Stimulated activated CD8-positive, alpha-beta memory T cell treated with anti-CD3 and anti-CD28 coated beads, Interleukin-4, amount 100 ng/mL, for 48 hours (primary cell): ENCODE results near the gene ATG4D.
"Not testable (repeated sequence)": the region's sequence is repeated elsewhere in the genome, so short reads cannot be mapped to it uniquely, and the experiment has no call there.

Experiments used
- DNase-seq: peaks from one replicate; pipeline ENCODE4 v3.0.0-alpha.2; 2020

The ATG4D gene

DNA sequence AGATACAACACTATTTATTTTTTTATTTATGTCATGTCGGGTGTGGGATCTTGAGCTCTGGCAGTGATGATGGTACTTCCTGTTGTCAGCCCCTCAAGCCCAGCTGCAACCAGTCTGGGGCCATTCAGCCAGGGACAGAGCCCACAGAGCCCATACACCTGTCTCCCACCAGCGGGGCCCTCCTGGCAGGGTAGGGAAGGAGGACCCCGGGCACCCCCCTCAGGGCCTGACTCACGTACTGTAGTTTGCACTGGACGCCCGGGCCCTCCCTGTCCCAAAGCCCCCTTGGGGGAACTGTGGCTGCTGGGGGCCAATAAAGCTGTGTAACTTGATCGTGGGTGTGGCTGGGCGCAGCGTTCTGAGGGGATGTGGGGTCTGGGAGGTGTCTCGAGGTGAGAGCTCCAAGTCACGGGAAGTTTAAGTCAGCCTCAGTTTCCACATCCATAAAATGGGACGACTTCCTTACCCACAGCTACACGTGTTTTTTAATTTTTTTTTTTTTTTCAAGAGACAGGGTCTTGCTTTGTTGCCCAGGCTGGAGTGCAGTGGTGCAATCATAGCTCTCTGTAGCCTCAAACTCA is 9.5 kb downstream of the ATG4D start:
- DNase-seq, result no peak

GRCh38 chr19:10553943-10554381 is 10.3 kb downstream of the ATG4D start:
- peak; percentile 71 for DNase-seq

- DNase-seq, result no peak
These were observed 11.3 kb downstream of the ATG4D start for GRCh38 chr19:10554760-10555609.

DNA sequence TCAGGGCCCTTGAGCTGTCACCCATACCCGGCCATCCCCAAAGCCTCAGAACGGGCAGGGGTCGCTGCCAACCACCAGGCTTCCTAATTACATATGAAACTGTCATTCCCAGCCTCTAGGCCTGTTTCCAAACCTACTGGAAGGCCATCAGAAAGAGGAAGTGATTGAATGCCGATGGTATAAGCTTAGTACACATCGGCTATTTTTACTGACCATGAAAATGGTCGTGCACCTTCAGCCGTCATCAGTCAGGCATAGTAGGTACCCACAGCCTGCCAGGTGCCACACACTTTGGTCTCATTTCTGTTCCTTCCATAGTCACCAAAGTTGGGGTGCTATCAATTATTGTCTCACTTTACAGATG is 11.9 kb downstream of the ATG4D start:
- no peak for DNase-seq

- DNase-seq, result no peak
These were observed 14.0 kb downstream of the ATG4D start for GRCh38 chr19:10557603-10558197.

DNA sequence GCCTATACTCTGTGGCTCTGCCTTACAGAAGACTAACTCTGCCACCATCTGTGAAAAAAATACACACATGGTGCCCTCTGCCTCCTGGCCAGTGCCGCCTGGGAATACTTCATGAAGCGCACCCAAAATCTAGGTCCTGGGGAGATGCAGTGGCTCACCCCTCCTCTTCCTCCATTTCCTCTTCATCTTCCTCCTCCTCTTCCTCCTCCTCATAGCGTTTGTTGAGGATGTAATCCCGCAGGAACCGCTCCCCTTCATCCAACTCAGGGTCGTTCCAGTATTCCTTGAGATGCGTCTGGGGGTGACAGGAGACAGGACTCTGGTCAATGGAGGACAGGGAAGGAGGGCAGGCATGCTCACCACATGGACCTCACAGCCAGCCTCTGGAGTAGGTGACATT is 16.4 kb downstream of the ATG4D start:
- no peak for DNase-seq

DNA sequence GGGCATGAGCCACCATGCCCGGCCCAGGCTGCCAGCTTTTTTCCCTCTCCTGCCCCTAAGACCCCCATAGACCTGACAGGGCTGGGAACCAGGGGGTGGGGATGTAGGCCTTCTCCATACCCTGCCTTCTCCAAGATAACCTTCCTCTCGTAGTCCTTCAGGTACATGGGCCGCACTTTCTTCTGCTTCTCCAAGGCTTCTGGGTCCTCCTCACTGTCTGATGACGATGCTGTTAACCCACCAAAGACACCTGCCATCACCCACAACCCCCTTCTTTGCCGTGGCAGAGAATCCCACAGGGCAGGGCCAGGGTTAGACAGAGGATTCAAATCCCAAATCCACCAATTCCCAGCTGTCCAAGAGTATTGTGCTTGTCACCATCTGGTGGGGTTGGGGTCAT is 18.9 kb downstream of the ATG4D start:
- no peak for DNase-seq

DNA sequence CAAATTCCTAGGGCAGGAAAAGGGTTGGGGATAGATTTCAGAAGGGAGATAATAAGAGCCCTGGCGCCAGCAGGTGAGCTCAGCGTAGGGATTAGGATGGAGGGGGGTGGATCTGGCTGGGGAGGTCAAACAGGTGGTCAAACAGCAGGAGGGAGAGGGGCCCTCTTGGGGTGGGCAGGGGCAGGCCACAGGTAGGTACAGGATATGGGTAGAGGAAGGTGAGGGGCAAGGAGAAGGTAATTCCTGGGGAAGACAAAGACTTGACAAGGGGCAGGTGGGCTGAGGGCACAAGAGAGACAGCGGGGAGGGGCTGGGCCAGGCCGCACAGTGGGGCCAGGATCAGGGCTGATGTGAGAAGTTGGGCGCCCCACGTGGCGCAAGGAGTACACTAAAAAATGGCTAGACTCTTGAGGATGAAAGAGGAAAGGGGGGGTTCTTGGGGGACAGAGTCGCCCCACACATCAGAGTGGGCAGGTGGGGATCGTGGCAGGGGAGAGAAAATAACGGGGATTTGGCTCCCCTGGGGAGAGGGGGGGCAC is 21.4 kb downstream of the ATG4D start:
- peak; percentile 75 for DNase-seq

DNA sequence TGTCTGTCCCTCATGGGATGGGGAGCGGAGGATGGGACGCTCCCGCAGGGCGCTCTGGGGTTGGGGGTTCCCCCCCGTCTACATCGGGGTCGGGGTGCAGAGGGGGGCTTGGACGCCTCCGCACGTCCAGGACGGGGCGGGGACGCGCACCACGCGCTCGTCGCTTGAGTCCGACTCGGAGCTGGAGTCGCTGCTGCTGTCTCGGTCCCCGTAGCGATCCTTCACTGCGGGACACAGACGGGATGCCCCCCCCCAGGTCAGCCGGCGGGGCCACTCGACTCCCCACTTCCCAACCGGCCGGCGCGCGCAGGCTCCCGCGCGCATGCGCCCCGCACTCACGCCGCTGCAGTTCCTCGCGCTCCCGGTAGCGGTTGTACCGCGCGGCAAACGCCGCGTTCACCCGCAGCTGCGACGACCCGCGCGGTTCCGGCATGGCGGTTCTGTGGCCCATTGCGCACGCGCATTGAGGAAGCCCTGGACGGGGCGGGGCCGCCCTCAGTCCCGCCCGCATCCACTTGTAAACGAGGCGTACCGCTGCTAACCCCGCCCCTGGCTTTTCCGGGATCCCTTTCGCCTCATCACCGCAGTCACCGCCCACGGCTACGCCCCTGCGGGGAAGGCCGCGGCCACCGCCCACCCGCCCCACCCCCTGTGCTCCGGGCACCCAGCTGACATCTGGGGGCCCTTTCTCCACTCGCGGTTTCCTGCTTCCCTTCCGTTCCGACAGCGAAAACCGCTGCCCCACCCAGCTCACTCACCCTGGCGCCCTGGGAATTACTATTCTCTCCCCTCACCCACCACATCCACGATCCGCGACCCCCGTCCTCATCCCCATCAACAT is 22.1 kb downstream of the ATG4D start, which contains the start of gene KRI1:
TSS of gene KRI1 (minus strand) at position 444 of the 841 bp plus-strand sequence. CDS start at position 433, 11 bp downstream.
- DNase-seq, result peak; percentile 99

GRCh38 chr19:10566408-10566657 is 22.6 kb downstream of the ATG4D start:
- no peak for DNase-seq

- peak; percentile 74 for DNase-seq
These were observed 23.1 kb downstream of the ATG4D start for GRCh38 chr19:10566658-10567410.

DNA sequence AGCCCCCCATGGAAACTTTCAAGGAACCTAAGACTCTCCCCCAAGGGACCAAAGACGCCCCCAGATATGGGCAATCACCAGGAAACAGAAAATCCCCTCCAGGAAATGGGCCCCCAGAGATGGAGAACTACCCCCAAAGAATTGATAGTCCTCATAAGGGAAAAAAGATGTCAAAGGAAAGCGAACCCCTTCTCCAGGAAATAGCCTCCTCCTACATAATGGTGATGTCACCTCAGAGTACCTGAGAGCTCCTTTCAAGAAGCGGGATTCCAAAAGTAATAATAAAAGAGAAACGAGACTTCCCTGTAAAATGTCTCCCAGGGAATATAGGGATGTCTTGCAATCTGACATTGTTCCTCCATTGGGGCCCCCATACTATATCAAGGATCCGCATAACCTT is 24.0 kb downstream of the ATG4D start:
- DNase-seq, result no peak

DNA sequence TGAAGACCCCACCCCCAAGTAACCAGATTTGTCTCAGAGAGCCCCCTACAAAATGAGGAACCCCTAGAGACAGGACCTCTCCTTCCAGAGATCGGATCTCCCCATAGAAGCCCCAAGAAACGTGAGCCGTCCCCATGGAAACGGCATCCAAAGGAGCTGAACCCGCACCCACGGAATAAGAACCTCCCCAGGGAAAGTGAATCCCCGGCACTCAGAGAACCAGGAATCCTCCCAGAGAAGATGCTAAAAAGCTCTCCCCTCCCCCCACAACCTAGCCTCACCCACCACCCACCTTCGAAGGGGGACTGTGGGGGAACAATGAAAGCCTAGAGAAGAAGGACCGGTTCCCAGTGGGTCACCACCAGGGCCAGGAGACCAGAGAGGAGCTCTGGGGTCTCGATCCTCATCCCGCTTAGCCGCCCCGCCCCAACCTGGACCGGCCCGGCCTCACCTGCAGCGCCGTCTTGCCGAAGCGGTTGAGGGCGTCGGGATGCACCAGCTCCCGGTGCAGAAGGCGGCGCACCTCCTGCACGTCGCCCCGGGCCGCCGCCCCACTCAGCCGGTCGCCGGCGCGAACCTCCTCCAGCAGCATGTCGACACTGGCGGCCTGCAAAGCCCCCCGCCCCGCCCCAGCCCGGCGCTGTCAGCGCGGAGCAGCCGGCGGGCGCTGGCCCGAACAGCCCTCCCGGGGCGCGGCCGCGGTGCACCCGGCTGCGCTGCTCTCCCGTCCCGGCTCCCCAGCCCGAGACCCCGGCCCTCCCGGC is 24.5 kb downstream of the ATG4D start:
- DNase-seq, result peak; percentile 71

- peak; percentile 100 for DNase-seq
These were observed 25.3 kb downstream of the ATG4D start, which contains the start of gene CDKN2D for GRCh38 chr19:10568826-10569651. CDKN2D (minus strand) TSS chr19:10568979; CDS start chr19:10568653, 326 bp downstream.

DNA sequence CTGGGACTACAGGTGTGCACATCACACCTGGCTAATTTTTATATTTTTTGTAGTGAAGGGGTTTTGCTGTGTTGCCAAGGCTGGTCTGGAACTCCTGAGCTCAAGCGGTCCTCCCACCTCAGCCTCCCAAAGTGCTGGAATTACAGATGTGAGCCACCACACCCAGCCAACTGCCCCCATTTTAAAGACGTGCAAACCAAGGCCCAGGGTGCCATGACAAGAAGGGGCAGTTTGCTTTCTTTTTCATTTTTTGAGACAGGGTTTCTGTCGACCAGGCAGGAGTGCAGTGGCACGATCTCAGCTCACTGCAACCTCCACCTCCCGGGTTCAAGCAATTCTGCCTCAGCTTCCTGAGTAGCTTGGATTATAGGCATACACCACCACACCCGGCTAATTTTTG is 30.1 kb downstream of the ATG4D start:
- not testable (repeated sequence) for DNase-seq

- DNase-seq, result no peak
These were observed 30.8 kb downstream of the ATG4D start for GRCh38 chr19:10574462-10574861.

GRCh38 chr19:10575011-10575716 is 31.5 kb downstream of the ATG4D start:
- DNase-seq, result no peak

- no peak for DNase-seq
These were observed 34.2 kb downstream of the ATG4D start for GRCh38 chr19:10577951-10578350.

DNA sequence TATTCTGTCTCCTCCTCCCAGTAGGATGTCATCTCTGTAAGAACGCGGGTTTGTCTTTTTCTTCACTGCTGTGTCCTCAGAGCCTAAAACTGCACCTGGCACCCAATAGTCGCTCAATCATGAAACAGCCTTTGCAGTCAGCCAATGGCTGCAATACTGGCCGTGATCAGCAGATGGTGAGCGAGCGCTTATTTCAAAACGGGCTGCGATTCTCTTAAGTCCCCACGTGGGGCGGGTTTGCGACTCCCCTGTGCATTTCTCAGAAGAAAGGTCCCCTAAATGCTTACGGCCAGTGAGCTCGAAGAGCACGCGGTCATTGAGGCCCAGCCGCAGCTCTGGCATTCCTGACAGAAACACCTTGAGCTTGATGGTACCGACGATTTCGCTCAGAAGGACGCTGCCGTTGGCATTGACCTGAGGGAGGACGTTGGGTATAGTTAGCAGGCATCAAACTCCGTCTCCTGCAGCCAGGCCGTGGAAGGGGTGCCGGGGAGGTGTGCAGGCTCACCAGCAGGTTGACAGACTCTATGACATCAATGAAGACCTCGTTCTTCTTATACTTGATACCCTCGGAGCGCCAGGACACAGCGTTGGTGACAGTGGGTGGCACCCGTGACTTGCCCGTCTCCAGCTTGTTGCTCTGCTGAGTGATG is 37.4 kb downstream of the ATG4D start:
- peak; percentile 97 for DNase-seq
